Parathyroid adenoma (tissue), 2 donors: ENCODE data around the gene VSTM4.

Experiments used
- H2AFZ ChIP-seq: fragments of 300-600 bp; sonication (generic); one replicate; pipeline ENCODE4 v1.7.0; 2017; ENCODE audit warnings: antibody characterized with exemption, mild to moderate bottlenecking
- H3K27ac ChIP-seq: fragments of 300-600 bp; sonication (generic); one replicate; pipeline ENCODE4 v1.7.0; 2017
- H3K27me3 ChIP-seq: fragments of 300-600 bp; sonication (generic); one replicate; pipeline ENCODE4 v1.7.0; 2017; ENCODE audit warnings: low read length; ENCODE audit not compliant: control insufficient read depth, insufficient read depth
- H3K36me3 ChIP-seq: fragments of 300-600 bp; sonication (generic); one replicate; pipeline ENCODE4 v1.7.0; 2017; ENCODE audit warnings: low read length; ENCODE audit not compliant: control insufficient read depth, insufficient read depth
- H3K4me1 ChIP-seq: fragments of 300-600 bp; sonication (generic); one replicate; pipeline ENCODE4 v1.7.0; 2017; ENCODE audit warnings: control low read depth
- H3K4me2 ChIP-seq: fragments of 300-600 bp; sonication (generic); one replicate; pipeline ENCODE4 v1.7.0; 2017; ENCODE audit warnings: low read length
- H3K4me3 ChIP-seq: fragments of 300-600 bp; sonication (generic); one replicate; pipeline ENCODE4 v1.7.0; 2017; ENCODE audit warnings: low read depth, low read length
- H3K79me2 ChIP-seq: fragments of 300-600 bp; sonication (generic); one replicate; pipeline ENCODE4 v1.7.0; 2017; ENCODE audit warnings: control low read depth
- H3K9ac ChIP-seq: fragments of 300-600 bp; sonication (generic); one replicate; pipeline ENCODE4 v1.7.0; 2017; ENCODE audit warnings: mild to moderate bottlenecking
- H3K9me3 ChIP-seq: fragments of 300-600 bp; sonication (generic); one replicate; pipeline ENCODE4 v1.7.0; 2017; ENCODE audit warnings: low read length; ENCODE audit not compliant: control insufficient read depth
- CTCF ChIP-seq: fragments of 300-600 bp; sonication (generic); IDR thresholded peaks from one replicate; pipeline ENCODE4 v1.7.0; 2017; ENCODE audit warnings: antibody characterized with exemption, mild to moderate bottlenecking
- donor health status: primary hyperparathyroidism.

Gene VSTM4

GRCh38 chr10:49136525-49136924, 21.2 kb upstream of the VSTM4 start:
- H3K27me3 ChIP-seq: no peaks in the 10 kb centered on the region
- no peak overlapping the region for H3K27ac ChIP-seq

GRCh38 chr10:49135575-49136313, 20.4 kb upstream of the VSTM4 start:
- no peak for TF ChIP-seq CTCF
- no peaks in the 10 kb centered on the region for H3K79me2 ChIP-seq
- H3K4me2 ChIP-seq: no peak overlapping the region
- H3K9ac ChIP-seq: no peak overlapping the region
- H3K4me3 ChIP-seq: no peak overlapping the region
- H3K4me1 ChIP-seq: no peaks in the 10 kb centered on the region
- no peak overlapping the region for H3K27ac ChIP-seq
- H3K9me3 ChIP-seq: no peaks in the 10 kb centered on the region
- no peak overlapping the region for H2AFZ ChIP-seq
- no peaks in the 10 kb centered on the region for H3K27me3 ChIP-seq
- no peaks in the 10 kb centered on the region for H3K36me3 ChIP-seq

More at GRCh38 chr10:49136525-49136924, 21.2 kb upstream of the VSTM4 start:
- Histone ChIP-seq H3K9ac (no peak overlapping the region), H3K4me2 (no peak overlapping the region), H2AFZ (no peak overlapping the region), H3K4me3 (no peak overlapping the region), H3K4me1 (no peaks in the 10 kb centered on the region), H3K79me2 (no peaks in the 10 kb centered on the region), H3K9me3 (no peaks in the 10 kb centered on the region), H3K36me3 (no peaks in the 10 kb centered on the region)
- TF ChIP-seq CTCF: no peak

GRCh38 chr10:49134327-49134726, 19.0 kb upstream of the VSTM4 start:
- H3K27ac ChIP-seq: no peak overlapping the region
- H3K36me3 ChIP-seq: no peaks in the 10 kb centered on the region
- no peaks in the 10 kb centered on the region for H3K27me3 ChIP-seq
- H3K4me1 ChIP-seq: no peaks in the 10 kb centered on the region
- H3K79me2 ChIP-seq: no peaks in the 10 kb centered on the region
- H3K4me2 ChIP-seq: no peak overlapping the region
- no peak overlapping the region for H2AFZ ChIP-seq
- no peak overlapping the region for H3K4me3 ChIP-seq
- H3K9me3 ChIP-seq: no peaks in the 10 kb centered on the region
- no peak overlapping the region for H3K9ac ChIP-seq
- TF ChIP-seq CTCF: no peak

GRCh38 chr10:49133706-49134248, 18.5 kb upstream of the VSTM4 start, which contains the start of gene FAM170B:
TSS of gene FAM170B (minus strand) at chr10:49134021. CDS start at chr10:49133918, 103 bp downstream.
- no peak for TF ChIP-seq CTCF
- Histone ChIP-seq H3K9ac (no peak within 1 kb of the TSS), H3K9me3 (no peaks in the 10 kb centered on the region), H3K79me2 (no peaks in the 10 kb centered on the region), H3K27me3 (no peaks in the 10 kb centered on the region), H3K4me3 (no peak within 1 kb of the TSS), H3K4me1 (no peaks in the 10 kb centered on the region), H3K4me2 (no peak within 1 kb of the TSS), H3K27ac (no peak within 1 kb of the TSS), H3K36me3 (no peaks in the 10 kb centered on the region), H2AFZ (no peak within 1 kb of the TSS)

- H2AFZ ChIP-seq: no peak overlapping the region
- H3K4me2 ChIP-seq: no peak overlapping the region
- no peak overlapping the region for H3K27ac ChIP-seq
- H3K9ac ChIP-seq: no peak overlapping the region
- no peaks in the 10 kb centered on the region for H3K27me3 ChIP-seq
- H3K4me3 ChIP-seq: no peak overlapping the region
- no peaks in the 10 kb centered on the region for H3K36me3 ChIP-seq
- H3K9me3 ChIP-seq: no peaks in the 10 kb centered on the region
- no peaks in the 10 kb centered on the region for H3K4me1 ChIP-seq
- no peak for TF ChIP-seq CTCF
- H3K79me2 ChIP-seq: no peaks in the 10 kb centered on the region
These were observed 17.0 kb upstream of the VSTM4 start for GRCh38 chr10:49132362-49132737.
